Suppressor macrophage treated with lipopolysaccharide for 4 hours (primary cell): ENCODE measurements around the gene ZGPAT.
"Not testable (repeated sequence)": the region's sequence is repeated elsewhere in the genome, so short reads cannot be mapped to it uniquely, and the experiment has no call there.

ENCODE experiments used
- DNase-seq: peaks from one replicate; pipeline ENCODE4 v3.0.0-alpha.2; 2020

The ZGPAT gene

GRCh38 chr20:63767886-63768285 lies 60.0 kb downstream of the ZGPAT start:
- DNase-seq: no peak

- DNase-seq: no peak
These were observed 61.0 kb downstream of the ZGPAT start for GRCh38 chr20:63768591-63769515.

GRCh38 chr20:63769891-63770474 lies 62.1 kb downstream of the ZGPAT start:
- no peak for DNase-seq

DNA sequence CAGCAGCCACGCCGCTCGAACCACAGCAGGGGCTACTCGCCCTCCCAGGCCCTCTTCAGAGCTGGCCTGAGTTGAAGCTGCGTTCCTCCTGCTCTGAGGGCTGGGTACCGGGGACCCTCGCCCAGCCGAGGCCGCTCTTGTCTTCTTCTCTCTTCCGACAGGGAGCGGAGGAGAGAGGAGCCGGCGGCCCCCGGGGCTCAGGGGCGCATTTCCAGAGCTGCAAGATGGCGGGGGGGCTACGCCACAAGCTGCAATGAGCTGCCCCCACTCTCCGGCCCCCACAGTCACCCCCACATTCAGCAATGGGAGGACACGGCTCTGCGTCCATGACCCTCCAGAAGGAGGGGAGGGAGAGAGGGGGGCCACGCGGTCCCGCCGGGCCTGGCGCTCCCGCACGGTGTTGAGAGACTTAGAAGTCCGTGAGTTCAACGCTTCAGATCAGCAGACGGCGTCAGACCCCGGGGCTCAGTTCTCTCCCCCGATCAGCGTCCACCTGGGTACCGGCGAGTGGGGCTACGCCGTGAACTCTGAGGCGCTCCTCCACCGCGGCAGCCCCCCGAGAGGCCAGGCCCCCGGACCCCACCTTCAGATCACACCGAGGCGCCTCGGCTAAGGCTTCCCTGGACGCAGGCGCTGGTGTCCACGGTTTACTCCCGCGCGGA lies 63.3 kb downstream of the ZGPAT start:
- no peak for DNase-seq

DNA sequence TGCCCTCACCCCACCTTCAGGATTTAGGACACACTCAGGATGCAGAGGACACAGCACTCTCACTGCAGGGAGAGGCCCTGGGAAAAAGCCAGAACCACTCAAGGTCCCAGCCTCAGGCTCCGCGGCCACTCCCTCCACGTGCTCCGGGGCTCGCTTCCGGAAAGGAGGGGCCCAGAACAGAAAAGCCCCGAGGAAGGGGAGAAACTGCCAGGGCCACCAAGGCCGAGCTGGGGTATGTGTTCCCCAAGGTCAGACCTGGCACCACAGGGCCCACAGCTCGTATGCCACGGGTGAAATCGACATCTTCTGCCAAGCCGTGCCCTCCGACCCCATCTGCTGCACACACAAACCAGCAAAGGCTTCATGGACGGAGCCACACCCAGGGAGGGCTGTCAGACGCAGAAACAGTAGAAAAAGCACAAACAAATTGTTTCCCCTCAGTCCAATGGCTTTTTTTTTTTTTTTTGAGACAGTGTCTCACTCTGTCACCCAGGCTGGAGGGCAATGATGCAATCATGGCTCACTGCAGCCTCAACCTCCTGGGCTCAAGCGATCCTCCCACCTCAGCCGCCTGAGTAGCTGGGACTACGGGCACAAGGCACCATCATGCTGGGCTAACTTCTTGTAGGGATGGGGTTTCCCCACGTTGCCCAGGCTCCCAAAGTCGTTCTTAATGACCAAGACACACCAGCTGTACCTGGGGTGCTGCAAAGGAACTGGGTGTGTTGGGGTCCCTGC lies 65.1 kb downstream of the ZGPAT start:
- DNase-seq: no peak

GRCh38 chr20:63773571-63774241 lies 65.9 kb downstream of the ZGPAT start:
- no peak for DNase-seq

DNA sequence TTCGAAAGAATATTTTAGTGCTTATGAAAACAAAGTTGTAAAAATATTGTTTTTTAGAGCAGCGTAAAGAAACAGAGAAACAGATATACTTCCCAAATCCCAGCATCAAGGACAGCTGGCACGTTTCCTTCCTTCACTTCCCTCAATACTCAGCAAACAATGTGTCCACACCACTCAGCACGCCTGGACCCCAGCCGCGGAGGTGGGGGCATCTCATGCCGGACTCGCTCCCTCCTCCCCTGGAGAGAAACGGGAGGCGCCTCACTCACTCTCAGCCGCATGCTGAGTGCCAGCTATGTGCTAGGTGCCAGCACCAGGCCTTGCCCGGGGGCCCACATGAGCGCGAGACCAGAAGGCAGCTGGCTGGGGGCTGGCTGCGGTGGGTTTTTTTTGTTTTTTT lies 66.5 kb downstream of the ZGPAT start:
- DNase-seq: no peak

DNA sequence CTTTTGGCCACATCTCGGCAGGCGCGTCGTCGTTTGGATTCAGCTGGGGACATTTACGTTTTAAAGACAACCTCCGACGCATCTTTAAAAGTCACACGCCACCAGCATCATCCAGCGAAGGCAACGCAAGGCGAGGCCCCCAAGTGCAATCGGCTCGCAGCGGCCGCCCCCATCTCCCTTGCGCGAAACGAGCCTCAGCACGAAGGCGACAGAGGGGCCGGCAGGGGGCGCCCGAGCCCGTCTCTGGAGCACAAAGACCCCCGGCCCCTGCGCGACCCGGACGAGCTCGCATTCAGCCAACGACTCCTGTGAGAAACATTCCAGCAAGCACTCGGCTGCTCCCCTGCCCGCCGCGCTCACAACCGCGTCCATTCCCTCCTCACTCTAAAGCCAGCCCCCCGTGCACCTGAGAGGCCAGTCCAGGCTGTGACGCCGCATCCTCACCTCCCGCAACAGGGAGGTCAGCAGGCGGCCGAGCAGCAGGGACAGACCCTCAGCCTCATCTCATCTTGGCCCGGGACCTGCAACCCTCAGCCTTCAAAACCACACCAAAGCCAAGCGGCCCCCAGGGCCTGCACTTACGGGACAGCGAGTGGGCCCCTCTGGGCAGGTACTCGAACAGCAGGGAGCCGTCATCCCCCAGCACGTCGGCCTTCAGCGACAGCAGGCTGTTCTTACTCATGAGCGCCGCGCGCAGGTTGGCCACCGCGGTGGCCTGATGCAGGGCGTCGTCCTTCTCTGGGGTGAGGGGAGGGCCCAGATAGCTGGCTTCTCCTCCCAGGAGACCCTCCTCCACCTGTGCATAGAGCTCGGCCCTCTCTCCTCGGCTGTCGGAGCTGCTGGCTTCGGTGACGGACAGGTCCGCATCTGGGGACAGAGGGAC lies 67.5 kb downstream of the ZGPAT start:
- DNase-seq: no peak

GRCh38 chr20:63776875-63777274 lies 69.0 kb downstream of the ZGPAT start:
- DNase-seq: not testable (repeated sequence)

GRCh38 chr20:63777614-63778013 lies 69.8 kb downstream of the ZGPAT start:
- no peak for DNase-seq

- DNase-seq: no peak
These were observed 70.4 kb downstream of the ZGPAT start for GRCh38 chr20:63778034-63778752.

DNA sequence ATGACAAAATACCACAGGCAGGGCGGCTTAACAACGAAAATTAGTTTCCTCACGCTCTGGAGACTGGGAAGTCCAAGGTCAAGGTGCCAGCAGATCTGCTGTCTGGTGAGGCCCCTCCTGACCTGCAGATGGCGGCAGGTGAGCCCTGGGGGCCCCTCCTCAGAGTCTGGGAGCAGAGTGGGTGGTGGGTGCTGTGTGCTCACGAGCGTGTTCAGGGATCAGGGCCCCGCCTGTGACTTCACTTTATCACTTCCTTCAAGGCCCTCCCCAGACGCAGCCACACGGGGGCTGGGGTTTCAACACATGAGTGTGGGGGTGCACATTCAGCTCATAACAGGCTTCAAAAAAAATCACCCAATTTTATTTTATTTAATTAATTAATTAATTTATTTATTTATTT lies 71.0 kb downstream of the ZGPAT start:
- no peak for DNase-seq

- DNase-seq: no peak
These were observed 73.3 kb downstream of the ZGPAT start for GRCh38 chr20:63781181-63781580.

- DNase-seq: no peak
These were observed 74.2 kb downstream of the ZGPAT start for GRCh38 chr20:63782051-63782471.

DNA sequence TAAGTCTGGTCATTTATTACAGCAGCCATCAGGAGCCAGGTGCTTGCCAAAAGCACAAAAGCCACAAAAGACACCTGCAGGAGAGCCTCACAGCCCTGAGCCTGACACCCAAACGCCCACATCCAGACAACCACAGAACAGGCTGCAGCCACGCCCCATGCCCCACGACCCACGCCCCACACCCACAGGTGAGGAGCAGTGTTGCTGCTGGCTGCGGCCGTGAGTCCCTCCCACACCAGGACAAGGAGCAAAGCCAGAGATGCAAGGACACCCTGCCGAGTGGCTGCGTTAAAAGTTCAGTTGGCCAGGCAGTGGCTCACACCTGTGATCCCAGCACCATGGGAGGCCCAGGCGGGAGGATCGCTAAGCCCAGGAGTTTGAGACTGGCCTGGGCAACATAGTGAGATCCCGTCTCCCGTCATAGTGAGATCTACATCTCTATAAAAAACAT lies 74.7 kb downstream of the ZGPAT start:
- DNase-seq: no peak

GRCh38 chr20:63783970-63784369 lies 76.1 kb downstream of the ZGPAT start:
- no peak for DNase-seq

DNA sequence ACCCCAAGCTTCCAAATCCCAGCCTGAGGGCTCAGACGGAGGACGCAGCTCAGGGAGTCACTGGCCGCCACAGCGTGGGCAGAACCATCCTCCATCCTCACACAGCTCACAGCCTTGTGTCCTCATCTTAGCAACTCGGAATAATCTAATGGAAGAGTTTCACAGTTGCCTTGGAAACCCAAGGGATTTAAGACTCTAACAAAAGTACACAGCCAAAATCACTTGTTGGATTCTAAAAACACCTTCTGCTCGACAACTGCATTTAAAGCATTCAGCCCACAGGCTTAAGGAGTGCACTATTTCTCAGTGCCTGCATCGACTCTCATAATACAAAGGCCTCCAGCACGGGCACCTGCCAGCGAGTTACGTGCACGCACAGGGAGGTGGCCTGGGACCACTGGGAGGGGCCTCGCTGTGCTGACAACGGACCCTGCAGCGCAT lies 77.9 kb downstream of the ZGPAT start:
- DNase-seq: no peak
